OCI-LY3 (cell line): ENCODE measurements around the gene PLA2G2F.

Source experiments
- H2AFZ ChIP-seq: fragments of 200-600, 300-600 bp; shearing (Covaris generic); 2 replicates; pipeline ENCODE4 v1.6.0; 2014; ENCODE audit warnings: antibody characterized with exemption, low read depth, low read length
- H3K27ac ChIP-seq: fragments of 200-600, 300-600 bp; sonication (generic); 2 replicates; pipeline ENCODE4 v1.5.1; 2014; ENCODE audit warnings: mild to moderate bottlenecking, low read length, moderate library complexity, mixed read lengths
- H3K27me3 ChIP-seq: fragments of 200-600, 300-600 bp; sonication (generic); 2 replicates; pipeline ENCODE4 v1.6.1; 2014; ENCODE audit warnings: low read depth, low read length, mixed read lengths
- H3K36me3 ChIP-seq: fragments of 200-600, 300-600 bp; sonication (generic); replicated peaks from 2 replicates; pipeline ENCODE3; 2014; ENCODE audit warnings: low read depth, low read length, mixed read lengths
- H3K4me1 ChIP-seq: fragments of 300-600, 200-600 bp; sonication (generic); 2 replicates; pipeline ENCODE4 v1.6.1; 2014; ENCODE audit warnings: low read length, mixed read lengths
- H3K4me2 ChIP-seq: fragments of 200-600, 300-600 bp; sonication (generic); 2 replicates; pipeline ENCODE4 v1.6.1; 2014; ENCODE audit warnings: low read length, mixed read lengths
- H3K4me3 ChIP-seq: fragments of 300-600, 200-600 bp; sonication (generic); 2 replicates; pipeline ENCODE4 v1.5.1; 2014; ENCODE audit warnings: antibody characterized with exemption, mild to moderate bottlenecking, low read length, moderate library complexity
- H3K79me2 ChIP-seq: fragments of 300-600, 200-600 bp; shearing (Covaris generic); 2 replicates; pipeline ENCODE4 v1.6.1; 2014; ENCODE audit warnings: mild to moderate bottlenecking, low read length, mixed read lengths
- H3K9ac ChIP-seq: fragments of 300-600, 200-600 bp; shearing (Covaris generic); 2 replicates; pipeline ENCODE4 v1.6.0; 2014; ENCODE audit warnings: mild to moderate bottlenecking, low read length, moderate library complexity
- H3K9me3 ChIP-seq: fragments of 200-600, 300-600 bp; shearing (Covaris generic); 2 replicates; pipeline ENCODE4 v1.6.1; 2014; ENCODE audit warnings: low read length, mixed read lengths; ENCODE audit not compliant: insufficient read depth
- H4K20me1 ChIP-seq: fragments of 200-600, 300-600 bp; sonication (generic); 2 replicates; pipeline ENCODE4 v1.6.1; 2016; ENCODE audit warnings: low read length, mixed read lengths; ENCODE audit not compliant: insufficient read depth
- EZH2phosphoT487 ChIP-seq: fragments of 200-600 bp; shearing (Covaris generic); IDR thresholded peaks from 2 replicates; pipeline ENCODE4 v1.6.1; 2018; ENCODE audit warnings: antibody characterized with exemption, mixed run types, low read depth
- TF ChIP-seq, protein P1 (sequence below): fragments of 200-600, 300-600 bp; sonication (generic); IDR thresholded peaks from 2 replicates; pipeline ENCODE4 v1.5.1; 2014; ENCODE audit warnings: antibody characterized with exemption, low read length, low read depth

PLA2G2F gene

DNA sequence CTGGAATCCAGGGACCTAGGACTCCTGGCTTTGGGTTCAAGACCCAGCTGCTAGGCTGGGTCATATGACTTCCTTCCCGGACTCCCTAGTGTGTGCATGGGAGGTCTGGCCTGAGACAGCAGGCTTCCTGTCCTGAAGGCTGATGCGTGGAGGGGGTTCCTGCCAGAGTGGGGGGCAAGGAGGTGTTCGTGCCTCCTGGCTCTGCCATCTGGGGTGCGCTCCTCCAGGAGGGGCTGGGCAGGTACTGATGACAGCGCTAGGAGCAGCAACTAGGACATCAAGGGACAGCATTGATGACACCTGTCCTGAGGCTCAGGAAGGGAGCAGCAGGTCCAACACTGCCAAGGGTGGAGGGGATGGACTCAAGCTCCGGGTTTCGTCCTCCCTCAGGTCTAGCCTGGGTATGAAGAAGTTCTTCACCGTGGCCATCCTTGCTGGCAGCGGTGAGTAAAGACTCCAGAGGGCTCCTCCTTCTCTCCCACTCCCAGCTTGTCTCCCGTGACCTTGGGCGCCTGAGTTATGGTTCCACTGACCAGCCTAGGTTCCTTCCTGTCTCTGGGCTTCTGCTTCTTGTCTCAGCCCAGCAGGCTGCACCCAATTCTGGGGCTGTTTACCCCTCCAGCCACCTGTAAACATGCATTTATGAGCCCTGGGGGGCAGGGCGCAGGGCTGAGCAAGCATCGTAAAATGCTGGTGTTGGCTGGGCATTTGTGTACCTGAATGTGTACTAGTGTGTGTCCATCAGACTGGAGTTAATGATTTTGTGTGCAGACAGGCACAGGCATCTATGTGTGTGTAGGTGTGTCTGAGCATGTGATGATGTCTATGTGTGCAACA lies 871 bp downstream of the PLA2G2F start:
- no peaks in the 10 kb centered on the region for H3K9me3 ChIP-seq
- H3K27ac ChIP-seq, result no peak overlapping the region
- TF ChIP-seq, protein P1, sequence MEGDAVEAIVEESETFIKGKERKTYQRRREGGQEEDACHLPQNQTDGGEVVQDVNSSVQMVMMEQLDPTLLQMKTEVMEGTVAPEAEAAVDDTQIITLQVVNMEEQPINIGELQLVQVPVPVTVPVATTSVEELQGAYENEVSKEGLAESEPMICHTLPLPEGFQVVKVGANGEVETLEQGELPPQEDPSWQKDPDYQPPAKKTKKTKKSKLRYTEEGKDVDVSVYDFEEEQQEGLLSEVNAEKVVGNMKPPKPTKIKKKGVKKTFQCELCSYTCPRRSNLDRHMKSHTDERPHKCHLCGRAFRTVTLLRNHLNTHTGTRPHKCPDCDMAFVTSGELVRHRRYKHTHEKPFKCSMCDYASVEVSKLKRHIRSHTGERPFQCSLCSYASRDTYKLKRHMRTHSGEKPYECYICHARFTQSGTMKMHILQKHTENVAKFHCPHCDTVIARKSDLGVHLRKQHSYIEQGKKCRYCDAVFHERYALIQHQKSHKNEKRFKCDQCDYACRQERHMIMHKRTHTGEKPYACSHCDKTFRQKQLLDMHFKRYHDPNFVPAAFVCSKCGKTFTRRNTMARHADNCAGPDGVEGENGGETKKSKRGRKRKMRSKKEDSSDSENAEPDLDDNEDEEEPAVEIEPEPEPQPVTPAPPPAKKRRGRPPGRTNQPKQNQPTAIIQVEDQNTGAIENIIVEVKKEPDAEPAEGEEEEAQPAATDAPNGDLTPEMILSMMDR, result no peak
- TF ChIP-seq EZH2phosphoT487, result no peak

DNA sequence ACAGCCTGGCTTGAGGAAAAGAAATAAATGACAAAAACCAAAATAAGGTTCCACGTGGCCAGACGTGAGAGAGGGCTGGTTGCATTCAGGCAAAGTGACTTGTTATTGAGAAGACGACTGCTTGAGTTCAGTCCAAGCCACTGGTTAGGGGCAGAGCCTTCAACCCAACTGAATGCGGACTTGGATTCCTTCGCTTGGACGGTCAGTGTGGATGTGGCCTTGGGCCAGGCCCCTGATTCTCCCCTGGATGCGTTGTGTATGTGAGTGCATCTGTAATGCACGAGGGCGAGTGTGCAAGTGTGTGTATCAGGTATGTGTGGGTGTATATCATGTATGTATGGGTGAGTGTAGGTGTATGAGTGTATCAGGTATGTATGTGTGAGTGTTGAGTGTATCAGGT lies 1.9 kb downstream of the PLA2G2F start:
- Histone ChIP-seq H3K79me2 (no peaks in the 10 kb centered on the region), H2AFZ (no peak overlapping the region), H3K27me3 (no peaks in the 10 kb centered on the region), H3K27ac (no peak overlapping the region), H4K20me1 (no peaks in the 10 kb centered on the region), H3K9ac (no peak overlapping the region), H3K4me2 (no peak overlapping the region), H3K4me1 (no peaks in the 10 kb centered on the region), H3K9me3 (no peaks in the 10 kb centered on the region), H3K36me3 (no peaks in the 10 kb centered on the region), H3K4me3 (no peak overlapping the region)
- TF ChIP-seq EZH2phosphoT487, result no peak
- TF ChIP-seq, protein P1, result no peak

More for the DNA sequence above, 871 bp downstream of the PLA2G2F start:
- Histone ChIP-seq H3K9ac (no peak overlapping the region), H3K4me3 (no peak overlapping the region), H3K27me3 (no peaks in the 10 kb centered on the region), H2AFZ (no peak overlapping the region), H3K79me2 (no peaks in the 10 kb centered on the region), H3K36me3 (no peaks in the 10 kb centered on the region), H3K4me2 (no peak overlapping the region), H3K4me1 (no peaks in the 10 kb centered on the region), H4K20me1 (no peaks in the 10 kb centered on the region)

DNA sequence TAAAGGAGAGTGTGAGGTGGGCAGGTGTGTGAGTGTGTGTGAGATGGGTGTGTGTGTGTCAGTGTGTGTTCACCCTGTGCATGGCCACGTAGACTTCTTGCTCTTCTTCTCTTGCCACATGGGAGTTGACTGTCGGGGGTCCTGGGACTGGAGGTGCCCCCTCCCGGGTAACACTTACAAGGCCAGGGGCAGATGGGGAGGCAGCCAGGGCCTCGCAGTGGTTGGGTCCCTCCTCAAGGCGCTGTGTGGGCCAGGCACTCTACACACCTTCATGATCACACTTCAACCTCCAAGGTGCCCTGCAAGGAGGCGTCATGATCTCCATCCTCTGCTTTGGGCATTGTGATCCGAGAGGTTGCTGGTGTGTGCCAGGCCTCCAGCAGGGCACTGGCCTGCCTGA lies 2.3 kb downstream of the PLA2G2F start:
- H3K27ac ChIP-seq, result no peak overlapping the region
- H3K36me3 ChIP-seq, result no peaks in the 10 kb centered on the region
- no peak overlapping the region for H3K4me2 ChIP-seq
- H3K4me3 ChIP-seq, result no peak overlapping the region
- no peaks in the 10 kb centered on the region for H3K4me1 ChIP-seq
- no peak overlapping the region for H3K9ac ChIP-seq
- H4K20me1 ChIP-seq, result no peaks in the 10 kb centered on the region
- H3K9me3 ChIP-seq, result no peaks in the 10 kb centered on the region
- no peak overlapping the region for H2AFZ ChIP-seq
- no peak for TF ChIP-seq EZH2phosphoT487
- TF ChIP-seq, protein P1, result no peak
- H3K27me3 ChIP-seq, result no peaks in the 10 kb centered on the region
- H3K79me2 ChIP-seq, result no peaks in the 10 kb centered on the region

DNA sequence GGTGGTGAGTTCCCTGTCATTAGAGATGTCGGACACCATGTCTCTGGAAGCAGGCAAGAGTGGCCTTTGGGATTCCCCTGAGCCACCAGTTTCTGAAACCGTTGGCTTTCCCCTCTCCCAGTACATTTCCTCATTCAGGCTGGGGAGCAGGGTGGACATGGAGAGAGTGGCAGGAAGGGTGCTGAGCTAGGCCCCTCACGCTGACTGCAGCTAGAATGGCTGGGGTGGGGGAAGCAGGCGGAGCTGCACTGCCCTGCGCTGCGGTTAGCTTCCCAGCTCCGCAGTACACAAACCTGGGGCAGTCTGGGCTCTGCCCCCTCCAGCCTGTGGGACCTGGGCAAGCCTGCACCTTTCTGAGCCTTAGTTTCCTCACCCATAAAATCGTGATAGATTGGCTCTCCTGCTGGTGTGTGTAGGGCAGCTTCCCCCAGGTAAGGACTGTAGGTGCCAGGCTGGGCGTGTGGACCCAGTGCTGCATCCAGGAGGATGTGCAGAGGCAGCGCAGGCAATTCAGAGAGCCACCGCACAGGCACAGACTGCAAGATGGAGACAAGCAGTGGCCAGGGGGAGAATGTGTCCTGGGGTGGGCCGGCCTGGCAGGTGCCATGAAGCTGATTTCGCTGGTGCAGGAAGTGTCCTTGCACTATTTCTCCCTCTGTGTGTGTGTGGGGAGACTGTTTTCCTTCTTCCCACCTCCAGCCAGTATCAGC lies 3.0 kb downstream of the PLA2G2F start:
- Histone ChIP-seq H3K4me1 (0 out of 2 replicates have a peak, but pooled peaks cover 2% of the 10 kb centered on the region), H4K20me1 (no peaks in the 10 kb centered on the region), H3K27me3 (no peaks in the 10 kb centered on the region), H3K79me2 (no peaks in the 10 kb centered on the region), H3K36me3 (no peaks in the 10 kb centered on the region), H3K9ac (no peak overlapping the region), H3K4me3 (no peak overlapping the region), H3K9me3 (no peaks in the 10 kb centered on the region), H3K4me2 (no peak overlapping the region), H3K27ac (no peak overlapping the region), H2AFZ (no peak overlapping the region)
- no peak for TF ChIP-seq EZH2phosphoT487
- TF ChIP-seq, protein P1, result no peak
